ENCODE results near the gene LAIR1.

DNA sequence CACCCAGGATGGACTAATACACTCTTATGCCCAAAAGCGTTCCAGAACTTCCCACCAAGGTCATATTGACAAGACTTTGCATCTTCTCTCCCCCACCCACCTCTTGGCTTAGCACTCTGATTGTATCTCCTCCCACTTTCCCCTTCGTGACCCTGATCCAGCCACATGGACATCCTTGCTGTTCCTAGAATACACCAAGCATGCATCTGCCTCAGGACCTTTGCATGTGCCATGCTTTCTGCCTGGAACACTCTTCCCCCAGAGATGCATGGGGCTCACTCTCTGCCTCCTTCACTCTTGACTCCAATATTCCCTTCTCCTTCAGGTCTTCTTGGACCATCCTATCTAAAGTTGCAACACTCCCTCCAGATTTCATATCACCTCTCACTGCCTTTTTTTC lies 16.2 kb upstream of the LAIR1 start:
- TF ChIP-seq EZH2 (IDR thresholded peaks at IDR 0.05; ENCODE audit: low read depth, unreplicated experiment) (no peak), EZH2phosphoT487 (IDR thresholded peaks at IDR 0.05; ENCODE audit: unreplicated experiment) (no peak), POLR2AphosphoS5 (IDR thresholded peaks at IDR 0.05; ENCODE audit: low read depth) (no peak), ZNF114 (CRISPR knock-in tag; IDR thresholded peaks at IDR 0.05) (no peak), STAT1 (IDR thresholded peaks at IDR 0.05; ENCODE audit: unreplicated experiment) (no peak), JUNB (IDR thresholded peaks at IDR 0.05; ENCODE audit: unreplicated experiment) (no peak), CREB1 (CRISPR knock-in tag; IDR thresholded peaks at IDR 0.05; ENCODE audit: low read depth) (no peak), ZNF331 (CRISPR knock-in tag; IDR thresholded peaks at IDR 0.05; ENCODE audit: low read depth) (no peak)
- TF ChIP-seq, protein P1, sequence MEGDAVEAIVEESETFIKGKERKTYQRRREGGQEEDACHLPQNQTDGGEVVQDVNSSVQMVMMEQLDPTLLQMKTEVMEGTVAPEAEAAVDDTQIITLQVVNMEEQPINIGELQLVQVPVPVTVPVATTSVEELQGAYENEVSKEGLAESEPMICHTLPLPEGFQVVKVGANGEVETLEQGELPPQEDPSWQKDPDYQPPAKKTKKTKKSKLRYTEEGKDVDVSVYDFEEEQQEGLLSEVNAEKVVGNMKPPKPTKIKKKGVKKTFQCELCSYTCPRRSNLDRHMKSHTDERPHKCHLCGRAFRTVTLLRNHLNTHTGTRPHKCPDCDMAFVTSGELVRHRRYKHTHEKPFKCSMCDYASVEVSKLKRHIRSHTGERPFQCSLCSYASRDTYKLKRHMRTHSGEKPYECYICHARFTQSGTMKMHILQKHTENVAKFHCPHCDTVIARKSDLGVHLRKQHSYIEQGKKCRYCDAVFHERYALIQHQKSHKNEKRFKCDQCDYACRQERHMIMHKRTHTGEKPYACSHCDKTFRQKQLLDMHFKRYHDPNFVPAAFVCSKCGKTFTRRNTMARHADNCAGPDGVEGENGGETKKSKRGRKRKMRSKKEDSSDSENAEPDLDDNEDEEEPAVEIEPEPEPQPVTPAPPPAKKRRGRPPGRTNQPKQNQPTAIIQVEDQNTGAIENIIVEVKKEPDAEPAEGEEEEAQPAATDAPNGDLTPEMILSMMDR (conservative IDR thresholded peaks at IDR 0.05; ENCODE audit: low read depth in 2 of 2), result no peak
- TF ChIP-seq, protein P2, sequence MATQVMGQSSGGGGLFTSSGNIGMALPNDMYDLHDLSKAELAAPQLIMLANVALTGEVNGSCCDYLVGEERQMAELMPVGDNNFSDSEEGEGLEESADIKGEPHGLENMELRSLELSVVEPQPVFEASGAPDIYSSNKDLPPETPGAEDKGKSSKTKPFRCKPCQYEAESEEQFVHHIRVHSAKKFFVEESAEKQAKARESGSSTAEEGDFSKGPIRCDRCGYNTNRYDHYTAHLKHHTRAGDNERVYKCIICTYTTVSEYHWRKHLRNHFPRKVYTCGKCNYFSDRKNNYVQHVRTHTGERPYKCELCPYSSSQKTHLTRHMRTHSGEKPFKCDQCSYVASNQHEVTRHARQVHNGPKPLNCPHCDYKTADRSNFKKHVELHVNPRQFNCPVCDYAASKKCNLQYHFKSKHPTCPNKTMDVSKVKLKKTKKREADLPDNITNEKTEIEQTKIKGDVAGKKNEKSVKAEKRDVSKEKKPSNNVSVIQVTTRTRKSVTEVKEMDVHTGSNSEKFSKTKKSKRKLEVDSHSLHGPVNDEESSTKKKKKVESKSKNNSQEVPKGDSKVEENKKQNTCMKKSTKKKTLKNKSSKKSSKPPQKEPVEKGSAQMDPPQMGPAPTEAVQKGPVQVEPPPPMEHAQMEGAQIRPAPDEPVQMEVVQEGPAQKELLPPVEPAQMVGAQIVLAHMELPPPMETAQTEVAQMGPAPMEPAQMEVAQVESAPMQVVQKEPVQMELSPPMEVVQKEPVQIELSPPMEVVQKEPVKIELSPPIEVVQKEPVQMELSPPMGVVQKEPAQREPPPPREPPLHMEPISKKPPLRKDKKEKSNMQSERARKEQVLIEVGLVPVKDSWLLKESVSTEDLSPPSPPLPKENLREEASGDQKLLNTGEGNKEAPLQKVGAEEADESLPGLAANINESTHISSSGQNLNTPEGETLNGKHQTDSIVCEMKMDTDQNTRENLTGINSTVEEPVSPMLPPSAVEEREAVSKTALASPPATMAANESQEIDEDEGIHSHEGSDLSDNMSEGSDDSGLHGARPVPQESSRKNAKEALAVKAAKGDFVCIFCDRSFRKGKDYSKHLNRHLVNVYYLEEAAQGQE (IDR thresholded peaks at IDR 0.05; ENCODE audit: unreplicated experiment), result no peak

All from GM23338 (cell line).